ENCODE measurements around the gene PAX2.

- TF ChIP-seq CTCF (IDR thresholded peaks at IDR 0.05; ENCODE audit: poor library complexity), result no peak
- no peak for TF ChIP-seq EZH2 (IDR thresholded peaks at IDR 0.05; ENCODE audit: borderline replicate concordance)
- no peak for TF ChIP-seq EZH2phosphoT487 (IDR thresholded peaks at IDR 0.05; ENCODE audit: low read depth, severe bottlenecking, unreplicated experiment)
These were observed 20.3 kb upstream of the PAX2 start for GRCh38 chr10:100725071-100725471.

All from hepatocyte (in vitro differentiated cells).